ENCODE results near the gene HTR5A.

HTR5A gene

GRCh38 chr7:155136619-155137243 is 66.6 kb downstream of the HTR5A start:
- Histone ChIP-seq H3K36me3 (replicated peaks; ENCODE audit: low read depth, low read length) (no peaks in the 10 kb centered on the region), H3K27me3 (ENCODE audit: low read depth, low read length) (peaks cover 12% of the 10 kb centered on the region; the same call in 1 of the 2 replicates), H2AFZ (ENCODE audit: low read depth, low read length) (no peak overlapping the region), H3K4me2 (ENCODE audit: low read length) (no peak overlapping the region), H3K79me2 (ENCODE audit: low read length) (no peaks in the 10 kb centered on the region), H4K20me1 (ENCODE audit: insufficient read depth, low read length) (no peaks in the 10 kb centered on the region), H3K9me3 (ENCODE audit: insufficient read depth, low read length) (no peaks in the 10 kb centered on the region), H3K27ac (ENCODE audit: low read length) (no peak overlapping the region), H3K4me1 (ENCODE audit: low read length) (no peaks in the 10 kb centered on the region), H3K9ac (ENCODE audit: low read length) (no peak overlapping the region), H3K4me3 (ENCODE audit: low read length) (no peak overlapping the region)
- no peak for TF ChIP-seq EZH2phosphoT487 (IDR thresholded peaks at IDR 0.05; ENCODE audit: low read depth)
- TF ChIP-seq, protein P1, sequence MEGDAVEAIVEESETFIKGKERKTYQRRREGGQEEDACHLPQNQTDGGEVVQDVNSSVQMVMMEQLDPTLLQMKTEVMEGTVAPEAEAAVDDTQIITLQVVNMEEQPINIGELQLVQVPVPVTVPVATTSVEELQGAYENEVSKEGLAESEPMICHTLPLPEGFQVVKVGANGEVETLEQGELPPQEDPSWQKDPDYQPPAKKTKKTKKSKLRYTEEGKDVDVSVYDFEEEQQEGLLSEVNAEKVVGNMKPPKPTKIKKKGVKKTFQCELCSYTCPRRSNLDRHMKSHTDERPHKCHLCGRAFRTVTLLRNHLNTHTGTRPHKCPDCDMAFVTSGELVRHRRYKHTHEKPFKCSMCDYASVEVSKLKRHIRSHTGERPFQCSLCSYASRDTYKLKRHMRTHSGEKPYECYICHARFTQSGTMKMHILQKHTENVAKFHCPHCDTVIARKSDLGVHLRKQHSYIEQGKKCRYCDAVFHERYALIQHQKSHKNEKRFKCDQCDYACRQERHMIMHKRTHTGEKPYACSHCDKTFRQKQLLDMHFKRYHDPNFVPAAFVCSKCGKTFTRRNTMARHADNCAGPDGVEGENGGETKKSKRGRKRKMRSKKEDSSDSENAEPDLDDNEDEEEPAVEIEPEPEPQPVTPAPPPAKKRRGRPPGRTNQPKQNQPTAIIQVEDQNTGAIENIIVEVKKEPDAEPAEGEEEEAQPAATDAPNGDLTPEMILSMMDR (IDR thresholded peaks at IDR 0.05; ENCODE audit: low read depth, low read length), result no peak
